Adrenal gland (tissue), 12 donors: ENCODE measurements around the gene UFC1. TPM values are rescaled to one million over a fixed set of nuclear protein-coding genes. Genes with fewer than 3 reads are reported as not detected.

ENCODE experiments used
- DNase-seq, 7 donors: peaks; one replicate each; pipeline ENCODE4 v3.0.0-alpha.2; 2019 to 2020
- H3K27ac ChIP-seq, 5 donors: fragments of 200-600 bp; sonication (generic) in 4 of 5; 1 replicate in 3 of 5; 2 replicates in 2 of 5; pipeline versions ENCODE4 v1.5.1 to v1.8.0; 2016 to 2020; ENCODE audit warnings: mild to moderate bottlenecking in 1 of 5
- H3K27me3 ChIP-seq: fragments of 200-600 bp; 2 replicates; pipeline ENCODE4 v1.8.0; 2021
- H3K36me3 ChIP-seq, 2 donors: fragments of 200-600 bp; replicated peaks in 1 of 2; 1 replicate in 1 of 2; 2 replicates in 1 of 2; pipeline versions ENCODE4 v1.5.1 to v1.8.0; 2018 to 2022
- H3K4me1 ChIP-seq, 2 donors: fragments of 200-600 bp; replicated peaks in 1 of 2; 1 replicate in 1 of 2; 2 replicates in 1 of 2; pipeline versions ENCODE4 v1.5.1 to v1.8.0; 2018 to 2021
- H3K4me3 ChIP-seq, 4 donors: fragments of 200-600 bp; sonication (generic) in 3 of 4; one replicate each; pipeline ENCODE4 v1.5.1; 2016 to 2018
- H3K9me3 ChIP-seq, 3 donors: fragments of 200-600 bp; sonication (generic) in 1 of 3; replicated peaks in 1 of 3; 1 replicate in 2 of 3; 2 replicates in 1 of 3; pipeline versions ENCODE4 v1.5.1 to v1.8.0; 2016 to 2021
- POLR2A ChIP-seq, 2 donors: fragments of 450-650 bp; IDR thresholded peaks; one replicate each; pipeline ENCODE4 v1.6.1; 2017; ENCODE audit warnings: antibody characterized with exemption in 2 of 2, mild to moderate bottlenecking in 2 of 2, moderate library complexity in 1 of 2
- WGBS, 4 donors: extraction: QIAGEN DNeasy Blood & Tissue Kit in 2 of 4; methylation state at CpG; one replicate each; pipeline versions ENCODE4 v1.1.5 to v1.1.7; 2013 to 2017; 5-methylcytosine and 5-hydroxymethylcytosine counted together
- intact Hi-C, 2 donors: fragments of 100-400 bp; cut with DNase I; formaldehyde crosslinking; loops; one replicate each; pipeline versions ENCODE4 v1.14.1 to v1.15.0; 2022 to 2023
- polyA plus RNA-seq, 3 donors: library from polyadenylated mRNA; stranded (reverse); fragments of 200-250 nt in 2 of 3; fragments of 350-450 nt in 1 of 3; fragmentation: Illumina TruSeq in 1 of 3; extraction: RNeasy Lipid Tissue Mini Kit (QIAGEN cat#74804) in 1 of 3; gene quantifications; one replicate each; pipeline ENCODE4 v1.2.3, GENCODE V29; 2013 to 2014
- total RNA-seq, 9 donors: library from RNA; depleted of rRNA in 4 of 9; stranded (reverse); fragments of >200 nt in 4 of 9; fragments of 120-200 nt in 1 of 9; fragmentation: NEBNext Ultra II Directional in 1 of 9; extraction: Animal tissue kit (Norgen Biotek cat#: 25700) in 1 of 9; gene quantifications; one replicate each; pipeline versions ENCODE4 v1.1.0 to v1.2.4, GENCODE V29; 2013 to 2023
- TF ChIP-seq, protein P1 (sequence below), 6 experiments: fragments of 450-650 bp in 4 of 6; fragments of 200-600 bp in 2 of 6; sonication (generic) in 1 of 6; IDR thresholded peaks; 1 replicate in 5 of 6; 2 replicates in 1 of 6; pipeline versions ENCODE4 v1.5.1 to v1.8.0; 2016 to 2021; ENCODE audit warnings: antibody characterized with exemption in 6 of 6, mild to moderate bottlenecking in 2 of 6, moderate library complexity in 1 of 6
- donor health status: healthy with polysubstance abuse.
- donor health status: Bipolar disorder and iron deficiency.
- donor health status: DM: yes; HTN: yes; CAD: no.
- donor health status: DM: no; HTN: no; CAD: no.
- donor health status: DM: no; HTN: no; CAD: no.
- donor health status: DM: yes; HTN: yes; CAD: no.

UFC1 gene
- total and polyA plus RNA-seq, 12 donors, result 59.0 to 166 (median 110) TPM

DNA sequence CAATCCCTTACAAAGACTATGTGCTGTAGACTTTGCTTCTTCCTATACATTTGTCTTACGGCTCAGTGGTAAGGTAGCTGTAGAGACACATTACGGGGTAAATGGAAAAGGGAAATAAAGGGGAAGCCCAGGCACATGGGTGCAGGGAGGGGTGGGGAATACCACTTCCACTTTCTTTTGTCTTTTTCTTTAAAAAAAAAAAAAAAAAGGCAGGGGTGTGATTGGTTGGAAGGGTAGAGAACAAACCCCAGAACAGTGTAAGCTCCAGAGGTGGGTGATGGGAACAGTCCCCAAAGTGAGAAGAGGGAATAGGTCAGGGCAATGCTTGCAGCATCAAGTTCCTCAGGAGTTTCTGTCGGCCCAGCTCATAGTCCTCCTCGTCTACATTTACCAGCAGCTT is 31.9 kb upstream of the UFC1 start:
- H3K27ac ChIP-seq, result no peak overlapping the region
- no peaks in the 10 kb centered on the region for H3K27me3 ChIP-seq
- H3K4me1 ChIP-seq, result peaks cover 23 to 38% of the 10 kb centered on the region in 2 donors
- peaks cover 0 to 61% of the 10 kb centered on the region in 2 donors for H3K36me3 ChIP-seq
- H3K4me3 ChIP-seq, result no peak overlapping the region
- intact Hi-C loops, result no loop called here
- peak in 1 of 7 donors; percentile 22 for DNase-seq
- no peaks in the 10 kb centered on the region for H3K9me3 ChIP-seq
- 70 to 83% (median 76%) methylated on average over 4 of the region's 4 CpGs for WGBS, 4 donors
- no peak for TF ChIP-seq POLR2A (IDR thresholded peaks at IDR 0.05)
- TF ChIP-seq, protein P1, sequence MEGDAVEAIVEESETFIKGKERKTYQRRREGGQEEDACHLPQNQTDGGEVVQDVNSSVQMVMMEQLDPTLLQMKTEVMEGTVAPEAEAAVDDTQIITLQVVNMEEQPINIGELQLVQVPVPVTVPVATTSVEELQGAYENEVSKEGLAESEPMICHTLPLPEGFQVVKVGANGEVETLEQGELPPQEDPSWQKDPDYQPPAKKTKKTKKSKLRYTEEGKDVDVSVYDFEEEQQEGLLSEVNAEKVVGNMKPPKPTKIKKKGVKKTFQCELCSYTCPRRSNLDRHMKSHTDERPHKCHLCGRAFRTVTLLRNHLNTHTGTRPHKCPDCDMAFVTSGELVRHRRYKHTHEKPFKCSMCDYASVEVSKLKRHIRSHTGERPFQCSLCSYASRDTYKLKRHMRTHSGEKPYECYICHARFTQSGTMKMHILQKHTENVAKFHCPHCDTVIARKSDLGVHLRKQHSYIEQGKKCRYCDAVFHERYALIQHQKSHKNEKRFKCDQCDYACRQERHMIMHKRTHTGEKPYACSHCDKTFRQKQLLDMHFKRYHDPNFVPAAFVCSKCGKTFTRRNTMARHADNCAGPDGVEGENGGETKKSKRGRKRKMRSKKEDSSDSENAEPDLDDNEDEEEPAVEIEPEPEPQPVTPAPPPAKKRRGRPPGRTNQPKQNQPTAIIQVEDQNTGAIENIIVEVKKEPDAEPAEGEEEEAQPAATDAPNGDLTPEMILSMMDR (IDR thresholded peaks at IDR 0.05), result no peak

DNA sequence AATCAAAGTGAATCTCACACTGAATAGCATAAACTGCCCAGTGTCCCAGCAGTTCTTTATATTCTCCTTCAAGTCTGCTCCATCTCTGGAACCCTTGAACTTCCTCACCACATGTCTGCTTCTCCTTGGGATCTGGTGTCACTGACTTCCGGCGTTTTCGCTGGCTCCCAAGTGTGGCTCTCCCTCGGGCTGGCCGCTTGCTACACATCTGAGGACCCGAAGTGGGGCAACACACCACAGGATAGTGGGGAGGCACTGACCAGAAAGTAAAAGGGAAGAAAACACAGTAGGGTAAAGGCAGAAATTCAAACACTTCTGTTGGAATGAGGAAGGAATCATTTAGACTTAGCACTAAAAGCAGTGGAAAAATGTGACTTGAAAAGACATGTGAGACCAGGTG is 30.8 kb upstream of the UFC1 start:
- Histone ChIP-seq H3K9me3 (no peaks in the 10 kb centered on the region), H3K36me3 (peaks cover 0 to 66% of the 10 kb centered on the region in 2 donors), H3K4me1 (peaks cover 20 to 42% of the 10 kb centered on the region in 2 donors), H3K27ac (no peak overlapping the region), H3K4me3 (no peak overlapping the region), H3K27me3 (no peaks in the 10 kb centered on the region)
- WGBS, 4 donors, result 79 to 88% (median 86%) methylated on average over 6 of the region's 6 CpGs
- intact Hi-C loops, result no loop called here
- DNase-seq, result no peak
- no peak for TF ChIP-seq POLR2A (IDR thresholded peaks at IDR 0.05)
- TF ChIP-seq, protein P1 (IDR thresholded peaks at IDR 0.05), result no peak

DNA sequence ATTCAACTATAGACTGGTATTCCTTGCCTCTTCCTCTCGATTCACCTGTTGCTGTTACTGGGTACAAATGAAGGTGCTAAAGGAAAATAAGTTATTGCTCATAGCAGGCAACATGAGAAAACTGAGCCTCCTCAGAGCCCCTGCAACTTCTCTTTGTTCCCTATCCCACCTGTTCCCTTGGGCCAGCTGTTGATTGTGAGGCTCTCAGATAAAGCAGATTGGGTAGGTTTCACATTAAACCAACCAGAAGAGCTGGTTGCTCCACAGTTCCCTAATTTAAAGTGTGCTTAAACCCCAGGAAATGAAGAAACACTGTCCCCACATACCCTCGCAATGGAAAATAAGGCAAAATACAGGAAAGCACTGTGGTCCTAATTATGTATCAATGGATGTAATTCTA is 26.1 kb upstream of the UFC1 start:
- TF ChIP-seq POLR2A (IDR thresholded peaks at IDR 0.05), result no peak
- TF ChIP-seq, protein P1 (IDR thresholded peaks at IDR 0.05), result no peak
- no peak overlapping the region for H3K27ac ChIP-seq
- no peak for DNase-seq
- intact Hi-C loops, result no loop called here
- WGBS, 4 donors, result 79 to 89% (median 87%) methylated on average over 2 of the region's 2 CpGs
- no peak overlapping the region for H3K4me3 ChIP-seq
- H3K27me3 ChIP-seq, result no peaks in the 10 kb centered on the region
- peaks cover 16 to 46% of the 10 kb centered on the region in 2 donors for H3K4me1 ChIP-seq
- H3K36me3 ChIP-seq, result peaks cover 0 to 56% of the 10 kb centered on the region in 2 donors
- no peaks in the 10 kb centered on the region for H3K9me3 ChIP-seq

DNA sequence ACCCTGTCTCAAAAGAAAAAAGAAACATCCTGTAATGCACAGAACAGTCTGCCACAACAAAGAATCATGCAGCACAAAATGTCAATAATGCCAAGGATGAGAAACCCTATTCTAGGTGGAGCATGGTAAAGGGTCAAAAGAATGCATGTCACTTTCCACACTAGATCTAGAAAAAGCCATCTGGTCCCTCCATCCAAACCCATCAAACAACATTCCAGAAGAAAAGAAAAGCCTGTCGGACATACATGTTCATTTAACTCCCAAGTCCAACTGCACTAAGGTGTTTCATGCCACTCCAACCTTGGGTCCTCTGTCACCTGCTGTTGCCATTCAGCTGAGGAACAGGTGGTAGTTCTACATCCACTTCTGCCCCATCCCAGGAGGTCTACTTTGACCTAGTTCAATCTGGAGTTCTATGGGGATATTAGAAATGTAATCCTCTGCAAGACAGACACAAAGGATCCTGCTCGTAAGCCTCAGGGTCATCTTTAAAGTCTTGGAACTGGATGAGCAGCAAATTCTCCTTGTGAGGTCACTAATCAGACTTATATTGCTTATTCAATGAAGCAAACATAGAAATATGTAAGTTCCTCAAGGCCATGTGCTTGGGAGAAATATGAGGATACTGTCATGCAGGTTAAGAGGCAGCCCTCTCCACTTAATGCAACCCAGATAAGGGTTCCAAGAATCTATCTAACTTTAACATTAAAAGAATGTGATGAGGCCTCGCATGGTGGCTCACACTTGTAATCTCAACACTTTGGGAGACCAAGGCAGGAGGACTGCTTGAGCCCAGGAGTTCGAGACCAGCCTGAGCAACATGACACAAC is 25.0 kb upstream of the UFC1 start:
- no peak for DNase-seq
- Histone ChIP-seq H3K4me3 (no peak overlapping the region), H3K9me3 (no peaks in the 10 kb centered on the region), H3K27me3 (no peaks in the 10 kb centered on the region), H3K27ac (no peak overlapping the region), H3K4me1 (peaks cover 16 to 51% of the 10 kb centered on the region in 2 donors), H3K36me3 (peaks cover 0 to 45% of the 10 kb centered on the region in 2 donors)
- 80 to 88% (median 86%) methylated on average over 4 of the region's 4 CpGs for WGBS, 4 donors
- intact Hi-C loops, result no loop called here
- no peak for TF ChIP-seq POLR2A (IDR thresholded peaks at IDR 0.05)
- TF ChIP-seq, protein P1 (IDR thresholded peaks at IDR 0.05), result no peak
